Erythroblast (primary cell): Measurements from ENCODE around the gene PAPSS1.

Experiments used
- GATA1 ChIP-seq: IDR thresholded peaks from 2 replicates; pipeline ENCODE4 v1.6.1; 2011; ENCODE audit warnings: low read depth, mild to moderate bottlenecking, control low read depth, low read length, moderate library complexity
- POLR2A ChIP-seq: IDR thresholded peaks from 2 replicates; pipeline ENCODE4 v1.6.1; 2011; ENCODE audit warnings: mild to moderate bottlenecking, low read length

DNA sequence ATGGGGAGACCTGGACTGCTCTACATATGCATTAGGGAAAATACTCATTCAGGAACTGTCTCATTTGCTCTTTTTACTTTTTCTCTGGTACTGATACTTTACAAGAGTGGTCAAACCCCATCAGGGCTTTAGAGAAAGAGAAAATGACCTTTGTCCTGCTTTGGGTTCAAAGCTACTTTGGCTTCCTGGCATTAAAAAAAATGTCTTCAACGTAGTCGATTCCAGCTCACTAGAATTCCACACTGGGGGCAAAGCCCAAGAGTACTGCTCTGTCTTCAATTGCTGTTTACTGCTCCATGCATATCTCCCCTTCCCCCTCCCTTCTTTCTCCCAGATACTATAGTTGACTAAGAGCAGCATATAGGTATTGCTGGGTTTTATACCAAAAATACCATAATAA is 98.0 kb downstream of the PAPSS1 start:
- TF ChIP-seq POLR2A (no peak), GATA1 (no peak)
